T-helper 9 cell (primary cell): ENCODE data around the gene THRA.
A peak's percentile ranks its signal among the peaks of the same experiment; 100 is the strongest.

Source experiments
- DNase-seq: peaks from one replicate; pipeline ENCODE4 v3.0.0-alpha.2; 2020
- total RNA-seq, 2 donors: gene quantifications; one replicate each; lab custom pipeline; 2026; lab: John Stamatoyannopoulos, UW

The THRA gene, protein sequence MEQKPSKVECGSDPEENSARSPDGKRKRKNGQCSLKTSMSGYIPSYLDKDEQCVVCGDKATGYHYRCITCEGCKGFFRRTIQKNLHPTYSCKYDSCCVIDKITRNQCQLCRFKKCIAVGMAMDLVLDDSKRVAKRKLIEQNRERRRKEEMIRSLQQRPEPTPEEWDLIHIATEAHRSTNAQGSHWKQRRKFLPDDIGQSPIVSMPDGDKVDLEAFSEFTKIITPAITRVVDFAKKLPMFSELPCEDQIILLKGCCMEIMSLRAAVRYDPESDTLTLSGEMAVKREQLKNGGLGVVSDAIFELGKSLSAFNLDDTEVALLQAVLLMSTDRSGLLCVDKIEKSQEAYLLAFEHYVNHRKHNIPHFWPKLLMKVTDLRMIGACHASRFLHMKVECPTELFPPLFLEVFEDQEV
- 44.2 to 46.9 reads per million in 2 donors for total RNA-seq

GRCh38 chr17:40062329-40063186 is at the start of gene THRA:
TSS of gene THRA (plus strand) at chr17:40062965. CDS start at chr17:40074489, 11,524 bp downstream.
- peak; percentile 66 for DNase-seq

- no peak for DNase-seq
These were observed 48.3 kb upstream of the THRA start for GRCh38 chr17:40014375-40014980.

DNA sequence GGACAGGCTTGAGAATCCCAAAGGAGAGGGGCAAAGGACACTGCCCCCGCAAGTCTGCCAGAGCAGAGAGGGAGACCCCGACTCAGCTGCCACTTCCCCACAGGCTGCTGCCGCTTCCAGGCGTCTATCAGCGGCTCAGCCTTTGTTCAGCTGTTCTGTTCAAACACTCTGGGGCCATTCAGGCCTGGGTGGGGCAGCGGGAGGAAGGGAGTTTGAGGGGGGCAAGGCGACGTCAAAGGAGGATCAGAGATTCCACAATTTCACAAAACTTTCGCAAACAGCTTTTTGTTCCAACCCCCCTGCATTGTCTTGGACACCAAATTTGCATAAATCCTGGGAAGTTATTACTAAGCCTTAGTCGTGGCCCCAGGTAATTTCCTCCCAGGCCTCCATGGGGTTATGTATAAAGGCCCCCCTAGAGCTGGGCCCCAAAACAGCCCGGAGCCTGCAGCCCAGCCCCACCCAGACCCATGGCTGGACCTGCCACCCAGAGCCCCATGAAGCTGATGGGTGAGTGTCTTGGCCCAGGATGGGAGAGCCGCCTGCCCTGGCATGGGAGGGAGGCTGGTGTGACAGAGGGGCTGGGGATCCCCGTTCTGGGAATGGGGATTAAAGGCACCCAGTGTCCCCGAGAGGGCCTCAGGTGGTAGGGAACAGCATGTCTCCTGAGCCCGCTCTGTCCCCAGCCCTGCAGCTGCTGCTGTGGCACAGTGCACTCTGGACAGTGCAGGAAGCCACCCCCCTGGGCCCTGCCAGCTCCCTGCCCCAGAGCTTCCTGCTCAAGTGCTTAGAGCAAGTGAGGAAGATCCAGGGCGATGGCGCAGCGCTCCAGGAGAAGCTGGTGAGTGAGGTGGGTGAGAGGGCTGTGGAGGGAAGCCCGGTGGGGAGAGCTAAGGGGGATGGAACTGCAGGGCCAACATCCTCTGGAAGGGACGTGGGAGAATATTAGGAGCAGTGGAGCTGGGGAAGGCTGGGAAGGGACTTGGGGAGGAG is 47.5 kb upstream of the THRA start, which contains the start of gene CSF3:
TSS of gene CSF3 (plus strand) at position 436 of the 993 bp plus-strand sequence. CDS start at position 471, 35 bp downstream.
- DNase-seq: no peak

GRCh38 chr17:40015998-40016985 is 46.5 kb upstream of the THRA start:
- no peak for DNase-seq

GRCh38 chr17:40017422-40018080 is 45.2 kb upstream of the THRA start:
- no peak for DNase-seq

DNA sequence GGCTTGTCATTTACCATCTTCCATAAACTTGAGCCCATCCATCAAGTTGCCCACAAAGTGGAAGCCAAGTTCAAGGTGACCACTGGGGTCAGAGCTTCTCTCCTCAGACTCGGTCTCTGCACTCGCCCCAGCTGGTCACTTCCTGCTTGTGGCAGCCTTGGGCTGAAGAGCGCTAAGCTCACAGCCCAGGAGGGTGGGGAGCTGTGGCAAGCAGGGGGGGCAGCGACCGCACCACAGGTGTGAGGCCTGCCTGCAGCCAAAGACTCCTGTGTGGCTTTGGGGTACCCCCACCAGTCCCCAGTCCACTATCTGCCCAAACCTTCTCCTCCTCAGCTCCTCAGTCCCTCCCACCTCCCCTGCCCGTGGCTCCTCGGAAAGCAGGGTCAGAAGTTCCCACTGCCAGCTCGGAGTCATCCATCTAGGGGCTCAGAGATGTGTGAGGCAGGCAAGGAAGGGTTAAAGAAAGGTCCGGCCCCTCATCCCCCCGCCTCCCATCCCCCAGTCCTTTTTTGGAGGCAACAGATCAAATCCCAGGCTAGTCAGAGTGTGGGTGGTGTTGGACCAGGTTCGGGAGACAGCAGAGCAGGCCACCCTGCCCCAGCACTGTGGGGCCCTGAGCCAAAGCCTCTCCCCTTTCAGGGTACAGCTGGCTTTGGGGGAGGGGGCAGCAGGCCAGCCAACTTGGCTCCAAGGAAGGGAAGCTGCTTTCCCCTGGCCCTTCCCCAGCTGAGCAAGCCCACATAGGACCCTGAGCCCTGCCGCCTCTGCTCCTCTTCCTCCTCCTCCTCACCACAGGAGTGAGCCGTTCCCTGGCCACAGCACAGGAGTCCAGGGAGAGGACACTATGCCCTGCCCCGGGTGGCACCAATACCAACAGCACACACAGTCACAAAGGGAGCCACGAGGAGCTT is 44.3 kb upstream of the THRA start:
- no peak for DNase-seq

GRCh38 chr17:40019140-40019991 is 43.4 kb upstream of the THRA start:
- no peak for DNase-seq

- DNase-seq: no peak
These were observed 42.6 kb upstream of the THRA start for GRCh38 chr17:40020146-40020545.

GRCh38 chr17:40021451-40021971 is 41.3 kb upstream of the THRA start:
- no peak for DNase-seq

DNA sequence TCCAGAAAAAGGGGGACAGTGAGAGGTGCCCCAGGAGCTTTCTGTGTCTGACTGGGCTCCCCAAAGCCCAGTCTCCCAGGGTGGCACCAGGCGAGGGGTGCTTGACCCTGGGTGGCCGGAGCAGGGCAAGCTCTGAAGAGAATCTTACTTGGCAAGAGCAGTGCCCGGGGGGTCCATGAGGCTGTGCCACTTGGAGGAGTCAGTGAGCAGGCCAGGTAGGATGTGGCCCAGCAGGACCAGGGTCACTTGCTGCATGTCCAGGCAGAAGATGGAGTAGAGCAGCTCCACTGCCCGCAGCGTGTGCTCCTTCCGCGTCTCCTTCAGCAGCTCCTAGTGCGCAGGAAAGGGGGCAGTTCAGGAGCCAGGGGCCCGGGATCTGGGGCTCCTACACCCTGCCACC is 40.3 kb upstream of the THRA start:
- no peak for DNase-seq

DNA sequence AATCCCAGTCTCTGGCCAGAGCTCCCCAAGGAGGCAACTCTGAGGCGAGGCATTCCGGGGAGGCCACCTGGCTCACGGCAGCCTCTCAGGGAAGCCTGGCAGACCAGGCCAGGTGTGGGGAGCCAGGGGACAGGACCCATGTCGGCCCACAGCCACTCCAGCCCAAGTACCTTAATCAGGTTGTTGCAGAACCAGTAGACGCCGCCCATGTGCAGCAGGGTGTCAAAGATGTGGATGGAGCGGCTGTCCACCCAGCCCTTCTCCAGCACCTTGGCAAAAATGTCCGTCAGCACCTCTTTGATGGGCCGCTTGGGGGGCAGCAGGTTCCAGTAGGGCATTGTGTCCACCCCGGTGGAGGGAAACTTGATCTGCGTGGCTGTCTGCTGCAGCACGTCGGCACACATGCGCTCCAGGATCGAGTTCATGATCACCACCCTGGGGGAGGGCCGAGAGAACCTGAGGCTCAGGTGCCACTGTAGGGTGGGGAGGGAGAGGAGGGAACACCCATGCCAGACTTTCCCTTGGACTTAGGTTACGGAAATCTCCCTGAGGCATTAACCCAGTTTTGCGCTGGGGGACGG is 39.7 kb upstream of the THRA start:
- no peak for DNase-seq

DNA sequence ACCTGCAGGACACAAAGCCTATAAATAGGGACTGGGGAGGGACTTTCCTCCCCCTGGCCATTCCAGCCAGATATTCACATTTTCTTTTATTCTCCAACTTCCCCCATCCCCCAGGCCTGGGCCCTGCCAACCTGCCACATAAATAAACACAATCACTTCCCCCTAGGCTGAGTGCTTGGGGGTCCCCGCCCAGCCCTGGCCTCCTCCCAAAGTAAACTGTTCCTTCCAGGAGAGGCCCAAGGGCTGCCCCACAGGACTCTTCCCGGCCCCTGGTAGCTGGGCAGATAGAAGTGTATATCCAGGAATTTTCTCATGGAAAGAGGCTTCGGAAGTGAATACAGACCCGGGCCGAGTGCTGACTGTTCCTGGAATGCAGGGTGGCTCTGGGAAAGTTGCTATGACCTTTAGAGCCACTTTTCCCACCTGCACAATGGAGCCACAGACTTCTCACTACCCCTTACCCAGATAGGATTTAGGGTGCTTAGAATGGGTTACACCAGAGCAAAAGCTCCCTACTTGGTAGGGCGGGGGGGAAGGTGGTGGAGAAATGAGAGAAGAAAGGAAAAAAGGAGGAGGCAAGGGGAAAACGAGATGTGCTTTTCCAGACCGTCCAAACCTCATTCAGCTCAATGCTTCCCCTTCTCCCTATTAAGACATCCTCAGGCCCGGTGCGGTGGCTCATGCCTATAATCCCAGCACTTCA is 39.0 kb upstream of the THRA start:
- no peak for DNase-seq

- DNase-seq: no peak
These were observed 37.9 kb upstream of the THRA start for GRCh38 chr17:40024901-40025300.

- DNase-seq: no peak
These were observed 37.2 kb upstream of the THRA start for GRCh38 chr17:40025559-40025958.

GRCh38 chr17:40025991-40026815 is 36.6 kb upstream of the THRA start:
- DNase-seq: no peak
